ENCODE measurements around the gene STON1.

DNA sequence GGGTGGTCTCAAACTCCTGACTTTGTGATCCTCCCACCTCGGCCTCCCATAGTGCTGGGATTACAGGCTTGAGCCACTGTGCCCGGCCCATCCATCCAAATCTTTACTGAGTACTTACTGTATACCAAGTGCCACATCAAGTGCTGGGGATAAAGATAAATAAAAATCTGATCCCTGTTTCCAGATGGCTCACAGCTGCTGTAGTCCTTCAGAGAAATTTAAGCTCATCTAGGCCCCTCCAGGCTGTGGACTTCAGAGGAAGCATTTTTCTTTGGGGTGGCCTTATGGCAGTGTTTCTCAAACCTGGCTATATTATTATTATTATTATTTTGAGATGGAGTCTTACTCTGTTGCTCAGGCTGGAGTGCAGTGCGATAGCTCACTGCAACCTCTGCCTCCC, 54.0 kb downstream of the STON1 start:
- no peak for TF ChIP-seq POLR2AphosphoS5 (IDR thresholded peaks at IDR 0.05)
- no peak for TF ChIP-seq POLR2A (IDR thresholded peaks at IDR 0.05)
- TF ChIP-seq CTCF (IDR thresholded peaks at IDR 0.05): no peak

All from prostate gland (tissue), 2 donors.